ENCODE results near the gene VWF.

Gene VWF

GRCh38 chr12:5971194-5971850 is 153.1 kb downstream of the VWF start:
- H3K36me3 ChIP-seq (ENCODE audit: control insufficient read depth, insufficient read depth, low read length) = no peaks in the 10 kb centered on the region
- H3K9me3 ChIP-seq (ENCODE audit: control insufficient read depth, low read length) = no peaks in the 10 kb centered on the region
- H3K27me3 ChIP-seq (ENCODE audit: control insufficient read depth, insufficient read depth, low read length) = no peaks in the 10 kb centered on the region
- no peak overlapping the region for H3K4me3 ChIP-seq (ENCODE audit: low read length)
- H3K9ac ChIP-seq (ENCODE audit: low read length) = no peak overlapping the region
- H3K4me1 ChIP-seq (ENCODE audit: control insufficient read depth, insufficient read depth, low read length) = no peaks in the 10 kb centered on the region

- Histone ChIP-seq H3K4me1 (ENCODE audit: control insufficient read depth, insufficient read depth, low read length) (no peaks in the 10 kb centered on the region), H3K4me3 (ENCODE audit: low read length) (no peak overlapping the region), H3K27me3 (ENCODE audit: control insufficient read depth, insufficient read depth, low read length) (peaks cover 4% of the 10 kb centered on the region), H3K36me3 (ENCODE audit: control insufficient read depth, insufficient read depth, low read length) (no peaks in the 10 kb centered on the region), H3K9me3 (ENCODE audit: control insufficient read depth, low read length) (no peaks in the 10 kb centered on the region), H3K9ac (ENCODE audit: low read length) (no peak overlapping the region)
These were observed 154.3 kb downstream of the VWF start for GRCh38 chr12:5969974-5970690.

DNA sequence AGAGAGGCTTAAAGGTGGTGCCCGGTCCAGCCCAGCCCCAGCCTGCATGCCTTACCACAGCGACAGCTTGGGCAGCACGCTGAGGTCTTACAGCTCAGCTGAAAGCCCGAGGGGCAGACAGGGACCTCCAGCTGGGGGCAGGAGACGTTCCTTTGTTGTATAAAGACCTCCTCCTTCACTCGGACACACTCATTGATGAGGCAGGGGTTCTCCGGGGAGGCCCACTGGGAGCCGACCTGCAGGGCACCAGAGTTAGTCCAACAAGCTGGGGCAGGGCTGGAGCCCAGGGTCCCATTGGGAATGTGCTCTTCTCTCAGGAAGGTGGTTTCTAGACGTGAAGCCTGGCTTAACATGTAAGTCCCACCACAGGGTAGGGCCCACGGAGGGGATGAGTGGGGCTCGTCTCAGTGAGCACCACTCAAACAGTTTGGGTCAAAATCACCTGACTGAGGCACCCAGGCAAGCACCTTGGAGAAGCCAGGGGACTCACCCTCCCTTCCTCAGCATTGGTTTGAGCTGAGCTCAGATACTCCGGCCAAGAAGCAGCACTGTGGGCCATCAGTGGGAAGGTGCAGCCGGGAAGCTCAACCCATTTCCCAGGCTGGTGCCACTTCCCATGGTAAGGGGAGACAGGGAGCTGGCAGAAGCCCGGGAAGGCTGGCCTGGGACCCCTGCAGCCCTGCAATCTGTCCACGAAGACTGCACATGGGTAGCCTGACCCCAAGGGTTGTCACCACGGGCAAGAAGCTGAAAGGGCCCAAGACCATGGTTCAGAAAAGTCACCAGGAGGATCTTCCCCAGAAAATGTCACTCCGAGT is 155.1 kb downstream of the VWF start:
- Histone ChIP-seq H3K4me1 (ENCODE audit: control insufficient read depth, insufficient read depth, low read length) (no peaks in the 10 kb centered on the region), H3K9ac (ENCODE audit: low read length) (no peak overlapping the region), H3K4me3 (ENCODE audit: low read length) (no peak overlapping the region), H3K36me3 (ENCODE audit: control insufficient read depth, insufficient read depth, low read length) (no peaks in the 10 kb centered on the region), H3K9me3 (ENCODE audit: control insufficient read depth, low read length) (no peaks in the 10 kb centered on the region), H3K27me3 (ENCODE audit: control insufficient read depth, insufficient read depth, low read length) (peaks cover 9% of the 10 kb centered on the region)

- no peaks in the 10 kb centered on the region for H3K4me1 ChIP-seq (ENCODE audit: control insufficient read depth, insufficient read depth, low read length)
- no peak overlapping the region for H3K9ac ChIP-seq (ENCODE audit: low read length)
- H3K27me3 ChIP-seq (ENCODE audit: control insufficient read depth, insufficient read depth, low read length) = peaks cover 9% of the 10 kb centered on the region
- H3K4me3 ChIP-seq (ENCODE audit: low read length) = no peak overlapping the region
- H3K9me3 ChIP-seq (ENCODE audit: control insufficient read depth, low read length) = no peaks in the 10 kb centered on the region
- H3K36me3 ChIP-seq (ENCODE audit: control insufficient read depth, insufficient read depth, low read length) = no peaks in the 10 kb centered on the region
These were observed 156.6 kb downstream of the VWF start for GRCh38 chr12:5967645-5968415.

GRCh38 chr12:5966486-5967095 is 157.9 kb downstream of the VWF start:
- Histone ChIP-seq H3K36me3 (ENCODE audit: control insufficient read depth, insufficient read depth, low read length) (no peaks in the 10 kb centered on the region), H3K27me3 (ENCODE audit: control insufficient read depth, insufficient read depth, low read length) (peaks cover 9% of the 10 kb centered on the region), H3K4me1 (ENCODE audit: control insufficient read depth, insufficient read depth, low read length) (no peaks in the 10 kb centered on the region), H3K4me3 (ENCODE audit: low read length) (no peak overlapping the region), H3K9me3 (ENCODE audit: control insufficient read depth, low read length) (no peaks in the 10 kb centered on the region), H3K9ac (ENCODE audit: low read length) (no peak overlapping the region)

GRCh38 chr12:5965950-5966383 is 158.5 kb downstream of the VWF start:
- H3K4me3 ChIP-seq (ENCODE audit: low read length) = no peak overlapping the region
- no peaks in the 10 kb centered on the region for H3K9me3 ChIP-seq (ENCODE audit: control insufficient read depth, low read length)
- H3K9ac ChIP-seq (ENCODE audit: low read length) = no peak overlapping the region
- no peaks in the 10 kb centered on the region for H3K4me1 ChIP-seq (ENCODE audit: control insufficient read depth, insufficient read depth, low read length)
- H3K36me3 ChIP-seq (ENCODE audit: control insufficient read depth, insufficient read depth, low read length) = no peaks in the 10 kb centered on the region
- peaks cover 9% of the 10 kb centered on the region for H3K27me3 ChIP-seq (ENCODE audit: control insufficient read depth, insufficient read depth, low read length)

DNA sequence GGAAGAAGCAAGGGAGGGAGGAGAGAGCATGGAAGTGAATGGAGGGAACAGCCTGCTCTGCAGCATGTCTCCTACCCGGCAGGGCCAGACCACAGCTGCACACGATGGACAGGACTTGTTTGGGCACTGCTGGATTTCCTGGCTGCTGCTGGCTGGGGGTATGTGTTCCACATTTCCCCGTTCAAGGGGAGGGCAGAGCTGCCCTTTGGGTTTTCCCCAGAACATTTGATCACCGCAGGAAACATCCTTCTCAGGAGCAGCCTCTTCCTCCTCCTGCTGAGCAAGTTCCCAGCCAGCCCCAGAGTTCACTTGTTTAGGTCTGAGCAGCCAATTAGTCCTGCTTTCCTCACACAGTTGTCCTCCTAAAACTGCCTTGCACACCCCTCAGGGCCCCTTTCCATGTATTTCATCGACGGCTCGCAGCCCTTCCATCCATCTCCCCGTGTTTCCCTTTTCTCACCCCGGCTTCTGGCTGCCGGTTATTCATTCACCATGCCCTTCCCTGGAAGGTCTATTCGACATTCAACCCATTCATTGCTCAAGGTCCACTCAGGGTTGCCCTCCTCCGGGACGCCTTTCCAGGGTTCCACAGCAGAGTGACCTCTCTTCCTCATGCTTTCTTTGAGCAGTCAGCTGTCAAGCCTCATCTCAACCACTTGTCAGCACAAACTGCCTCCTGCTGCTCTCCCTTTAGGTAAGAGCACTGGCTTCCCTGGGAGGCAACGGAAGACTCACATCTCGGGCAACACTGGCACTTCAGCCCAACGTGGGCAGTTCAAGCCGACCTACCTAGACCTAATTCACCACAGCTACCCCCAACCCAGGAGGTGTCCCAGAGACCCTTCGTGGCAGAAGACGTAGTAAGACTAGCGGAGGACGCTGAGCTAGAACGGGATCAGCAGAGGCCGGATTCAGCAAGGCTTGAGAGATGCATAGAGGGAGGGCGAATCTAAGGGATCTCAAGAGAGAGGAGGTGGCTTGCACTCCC is 159.3 kb downstream of the VWF start:
- Histone ChIP-seq H3K36me3 (ENCODE audit: control insufficient read depth, insufficient read depth, low read length) (no peaks in the 10 kb centered on the region), H3K9ac (ENCODE audit: low read length) (no peak overlapping the region), H3K4me1 (ENCODE audit: control insufficient read depth, insufficient read depth, low read length) (no peaks in the 10 kb centered on the region), H3K9me3 (ENCODE audit: control insufficient read depth, low read length) (no peaks in the 10 kb centered on the region), H3K27me3 (ENCODE audit: control insufficient read depth, insufficient read depth, low read length) (peaks cover 9% of the 10 kb centered on the region), H3K4me3 (ENCODE audit: low read length) (no peak overlapping the region)

GRCh38 chr12:5963515-5963914 is 161.0 kb downstream of the VWF start:
- Histone ChIP-seq H3K4me1 (ENCODE audit: control insufficient read depth, insufficient read depth, low read length) (no peaks in the 10 kb centered on the region), H3K27me3 (ENCODE audit: control insufficient read depth, insufficient read depth, low read length) (peaks cover 9% of the 10 kb centered on the region), H3K9me3 (ENCODE audit: control insufficient read depth, low read length) (no peaks in the 10 kb centered on the region), H3K36me3 (ENCODE audit: control insufficient read depth, insufficient read depth, low read length) (no peaks in the 10 kb centered on the region), H3K4me3 (ENCODE audit: low read length) (no peak overlapping the region), H3K9ac (ENCODE audit: low read length) (no peak overlapping the region)

- Histone ChIP-seq H3K9me3 (ENCODE audit: control insufficient read depth, low read length) (no peaks in the 10 kb centered on the region), H3K4me3 (ENCODE audit: low read length) (no peak overlapping the region), H3K27me3 (ENCODE audit: control insufficient read depth, insufficient read depth, low read length) (peaks cover 9% of the 10 kb centered on the region), H3K36me3 (ENCODE audit: control insufficient read depth, insufficient read depth, low read length) (no peaks in the 10 kb centered on the region), H3K9ac (ENCODE audit: low read length) (no peak overlapping the region), H3K4me1 (ENCODE audit: control insufficient read depth, insufficient read depth, low read length) (no peaks in the 10 kb centered on the region)
These were observed 163.7 kb downstream of the VWF start for GRCh38 chr12:5960783-5961182.

GRCh38 chr12:5956987-5957386 is 167.5 kb downstream of the VWF start:
- no peaks in the 10 kb centered on the region for H3K9me3 ChIP-seq (ENCODE audit: control insufficient read depth, low read length)
- no peaks in the 10 kb centered on the region for H3K4me1 ChIP-seq (ENCODE audit: control insufficient read depth, insufficient read depth, low read length)
- H3K36me3 ChIP-seq (ENCODE audit: control insufficient read depth, insufficient read depth, low read length) = no peaks in the 10 kb centered on the region
- H3K4me3 ChIP-seq (ENCODE audit: low read length) = no peak overlapping the region
- H3K9ac ChIP-seq (ENCODE audit: low read length) = no peak overlapping the region
- H3K27me3 ChIP-seq (ENCODE audit: control insufficient read depth, insufficient read depth, low read length) = no peaks in the 10 kb centered on the region
